Measurements from ENCODE around the gene OR52N4. TPM values are rescaled to one million over a fixed set of nuclear protein-coding genes. Genes with fewer than 3 reads are reported as not detected.
A peak's percentile ranks its signal among the peaks of the same experiment; 100 is the strongest.

Gene OR52N4
- total RNA-seq, 1 experiment from 2014 or later: not detected

GRCh38 chr11:5712507-5712906 lies 41.5 kb upstream of the OR52N4 start:
- Histone ChIP-seq H2AFZ (ENCODE audit: low read depth, low read length, poor library complexity, severe bottlenecking) (no peak overlapping the region), H3K4me3 (replicated peaks in 1 of 2; ENCODE audit: low read depth in 1 of 2, low read length in 2 of 2) (no peak overlapping the region), H3K79me2 (ENCODE audit: insufficient read depth, low read length) (no peaks in the 10 kb centered on the region), H4K20me1 (ENCODE audit: insufficient read depth) (no peaks in the 10 kb centered on the region; the same call in 1 of the 2 replicates), H3K27me3 (ENCODE audit: insufficient read depth, low read length) (peaks cover 36% of the 10 kb centered on the region), H3K36me3 (ENCODE audit: control insufficient read depth in 1 of 2, insufficient read depth in 2 of 2, low read length in 2 of 2) (no peaks in the 10 kb centered on the region), H3K27ac (ENCODE audit: low read depth, low read length) (no peak overlapping the region), H3K4me2 (ENCODE audit: low read length) (no peak overlapping the region), H3K9me2 (ENCODE audit: insufficient read depth) (no peaks in the 10 kb centered on the region), H3K9ac (ENCODE audit: low read length) (no peak overlapping the region), H3K9me3 (ENCODE audit: control insufficient read depth in 1 of 2, insufficient read depth in 1 of 2, low read depth in 1 of 2, low read length in 2 of 2) (no peaks in the 10 kb centered on the region), H3K4me1 (ENCODE audit: control insufficient read depth in 1 of 2, insufficient read depth in 2 of 2, low read length in 2 of 2) (no peaks in the 10 kb centered on the region)
- BruUV-seq (replicated peaks): no TSS peak
- POLR2A ChIA-PET: no interaction called here
- CTCF ChIA-PET: no interaction called here
- DNase-seq (ENCODE audit: low read depth, low spot score) (peak; percentile 7), ATAC-seq (peak; percentile 57)
- intact Hi-C loops (cut with micrococcal nuclease): loop anchor here (5.0 kb wide), 2 partner anchors 110 to 590 kb away; no protein-coding TSS in a partner anchor
- no peak for TF ChIP-seq POLR2A (IDR thresholded peaks at IDR 0.05; ENCODE audit: borderline replicate concordance, extremely low read depth, insufficient read depth, insufficient read length)
- TF ChIP-seq EGR1 (IDR thresholded peaks at IDR 0.05; ENCODE audit: low read depth): no peak
- TF ChIP-seq YY1 (IDR thresholded peaks at IDR 0.05; ENCODE audit: extremely low read depth, insufficient replicate concordance, low read depth, low read length): no peak
- peak; percentile 41 to 60 (median 56); a peak in 5 of 6 replicates for TF ChIP-seq CTCF (IDR thresholded peaks at IDR 0.05 in 2 of 3, conservative IDR thresholded peaks at IDR 0.05 in 1 of 3; ENCODE audit: borderline replicate concordance in 1 of 3, insufficient read depth in 1 of 3, low read depth in 2 of 3, low read length in 2 of 3)
- TF ChIP-seq RAD21 (IDR thresholded peaks at IDR 0.05; ENCODE audit: low read depth): peak; percentile 71
- TF ChIP-seq ELF1 (IDR thresholded peaks at IDR 0.05; ENCODE audit: borderline replicate concordance, low read depth): no peak
- RAD21 ChIA-PET (ENCODE audit: low non-redundant PET in 1 of 2, low total read pairs in 2 of 2, uncharacterized antibody in 2 of 2, unreplicated experiment in 2 of 2): no interaction called here

GRCh38 chr11:5713695-5714094 lies 40.3 kb upstream of the OR52N4 start:
- ChIA-PET CTCF (no interaction called here), POLR2A (no interaction called here), RAD21 (ENCODE audit: low non-redundant PET in 1 of 2, low total read pairs in 2 of 2, uncharacterized antibody in 2 of 2, unreplicated experiment in 2 of 2) (no interaction called here)
- Histone ChIP-seq H4K20me1 (ENCODE audit: insufficient read depth) (no peaks in the 10 kb centered on the region; the same call in 1 of the 2 replicates), H3K4me3 (replicated peaks in 1 of 2; ENCODE audit: low read depth in 1 of 2, low read length in 2 of 2) (no peak overlapping the region), H2AFZ (ENCODE audit: low read depth, low read length, poor library complexity, severe bottlenecking) (no peak overlapping the region), H3K27ac (ENCODE audit: low read depth, low read length) (no peak overlapping the region), H3K4me1 (ENCODE audit: control insufficient read depth in 1 of 2, insufficient read depth in 2 of 2, low read length in 2 of 2) (no peaks in the 10 kb centered on the region), H3K9ac (ENCODE audit: low read length) (no peak overlapping the region), H3K79me2 (ENCODE audit: insufficient read depth, low read length) (no peaks in the 10 kb centered on the region), H3K9me3 (ENCODE audit: control insufficient read depth in 1 of 2, insufficient read depth in 1 of 2, low read depth in 1 of 2, low read length in 2 of 2) (no peaks in the 10 kb centered on the region), H3K4me2 (ENCODE audit: low read length) (no peak overlapping the region), H3K9me2 (ENCODE audit: insufficient read depth) (no peaks in the 10 kb centered on the region), H3K36me3 (ENCODE audit: control insufficient read depth in 1 of 2, insufficient read depth in 2 of 2, low read length in 2 of 2) (no peaks in the 10 kb centered on the region), H3K27me3 (ENCODE audit: insufficient read depth, low read length) (peaks cover 37% of the 10 kb centered on the region)
- no TSS peak for BruUV-seq (replicated peaks)
- intact Hi-C loops (cut with micrococcal nuclease): loop anchor here (5.0 kb wide), 2 partner anchors 111 to 591 kb away; no protein-coding TSS in a partner anchor
- ATAC-seq (no peak), DNase-seq (ENCODE audit: low read depth, low spot score) (no peak)
- TF ChIP-seq REST (IDR thresholded peaks at IDR 0.05; ENCODE audit: low read depth) (no peak), CEBPB (IDR thresholded peaks at IDR 0.05; ENCODE audit: low read depth) (no peak), FOSL1 (IDR thresholded peaks at IDR 0.05; ENCODE audit: low read depth) (no peak), EGR1 (IDR thresholded peaks at IDR 0.05; ENCODE audit: low read depth) (no peak), ELF1 (IDR thresholded peaks at IDR 0.05; ENCODE audit: borderline replicate concordance, low read depth) (no peak), TCF7L2 (IDR thresholded peaks at IDR 0.05; ENCODE audit: borderline replicate concordance, extremely low read depth, insufficient read depth, insufficient read length) (no peak), ATF3 (IDR thresholded peaks at IDR 0.05) (no peak), JUND (IDR thresholded peaks at IDR 0.05) (no peak), SP1 (IDR thresholded peaks at IDR 0.05; ENCODE audit: low read depth) (no peak), ZFX (IDR thresholded peaks at IDR 0.05) (no peak), YY1 (IDR thresholded peaks at IDR 0.05; ENCODE audit: extremely low read depth, insufficient replicate concordance, low read depth, low read length) (no peak), SIN3A (IDR thresholded peaks at IDR 0.05; ENCODE audit: low read depth) (no peak), POLR2A (IDR thresholded peaks at IDR 0.05; ENCODE audit: borderline replicate concordance, extremely low read depth, insufficient read depth, insufficient read length) (no peak), CBX3 (IDR thresholded peaks at IDR 0.05; ENCODE audit: low read depth) (no peak)
